AG08396 (cell line): ENCODE results near the gene IQGAP2.
"Not testable (repeated sequence)": the region's sequence is repeated elsewhere in the genome, so short reads cannot be mapped to it uniquely, and the experiment has no call there.

ENCODE experiments used
- DNase-seq: peaks from one replicate; pipeline ENCODE4 v3.0.0; 2012; ENCODE audit warnings: low spot score, mixed read lengths

Gene IQGAP2

GRCh38 chr5:76500633-76501393, 97.7 kb downstream of the IQGAP2 start:
- no peak for DNase-seq

DNA sequence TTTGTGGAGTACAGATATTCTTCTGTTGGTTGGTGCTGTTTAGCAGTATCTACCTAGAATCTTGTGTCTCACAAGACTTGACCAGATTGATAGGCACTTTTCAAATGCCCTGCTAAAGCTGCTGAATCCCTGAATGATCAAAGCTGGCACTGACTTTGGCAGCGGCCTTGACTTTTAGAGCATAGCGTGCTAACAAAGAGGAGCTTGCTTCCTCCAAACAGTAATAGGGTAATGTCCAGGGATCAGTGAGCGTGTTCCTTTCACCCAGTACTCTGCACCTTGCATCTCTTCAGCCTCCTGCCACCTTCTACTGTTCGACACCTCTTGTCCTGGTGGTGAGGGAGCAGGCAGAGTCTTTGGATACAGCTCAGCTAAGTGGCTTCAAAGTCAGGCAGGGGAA, 100.8 kb downstream of the IQGAP2 start:
- DNase-seq: no peak

- DNase-seq: no peak
These were observed 101.9 kb downstream of the IQGAP2 start for GRCh38 chr5:76504901-76505564.

- no peak for DNase-seq
These were observed 110.4 kb downstream of the IQGAP2 start for GRCh38 chr5:76513476-76513875.

GRCh38 chr5:76514292-76514691, 111.2 kb downstream of the IQGAP2 start:
- no peak for DNase-seq

DNA sequence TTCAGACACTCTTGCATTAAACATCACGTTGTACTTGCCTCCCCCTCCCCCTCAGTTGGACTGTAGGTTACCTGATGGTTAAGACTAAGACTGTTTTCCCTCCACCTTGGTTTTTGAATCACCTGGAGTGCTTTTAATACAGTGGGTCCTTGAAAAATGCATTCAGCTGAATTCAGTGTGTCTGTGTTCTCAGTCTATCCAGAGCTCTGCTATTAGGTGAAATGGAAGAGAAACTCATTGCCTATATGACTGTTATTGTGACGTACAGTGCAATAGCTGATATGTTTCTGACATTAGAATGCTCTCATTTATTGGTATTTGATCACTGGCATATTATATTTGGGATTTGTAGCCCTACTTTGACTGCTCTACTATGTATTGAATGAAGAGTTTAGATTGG, 111.6 kb downstream of the IQGAP2 start:
- DNase-seq: no peak

GRCh38 chr5:76517334-76517733, 114.2 kb downstream of the IQGAP2 start:
- DNase-seq: no peak

GRCh38 chr5:76518246-76518645, 115.2 kb downstream of the IQGAP2 start:
- DNase-seq: not testable (repeated sequence)

DNA sequence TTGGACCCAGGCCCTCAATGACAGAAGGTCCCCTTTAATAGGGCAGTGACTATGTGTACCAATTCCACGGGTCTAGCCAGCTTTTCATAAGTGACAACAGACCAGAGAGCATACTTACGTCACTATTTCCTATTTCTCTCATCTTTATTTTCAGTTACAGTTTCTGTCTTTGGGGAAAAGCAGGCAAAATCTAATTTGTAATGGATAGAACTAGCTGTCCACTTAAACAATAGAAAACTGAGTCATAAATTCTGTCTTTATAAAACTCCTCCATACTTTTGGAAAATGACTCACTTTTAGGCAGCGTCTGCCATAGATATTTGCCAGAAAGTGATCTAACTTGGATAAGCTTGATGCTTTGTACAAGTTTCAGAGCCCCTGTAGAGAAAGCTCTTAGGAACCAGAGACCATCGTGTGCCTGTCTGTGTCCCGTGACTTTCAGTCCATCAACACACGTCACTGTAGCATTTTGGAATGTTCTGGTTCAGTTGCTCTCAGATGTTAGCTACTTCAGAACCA, 118.2 kb downstream of the IQGAP2 start:
- DNase-seq: no peak

GRCh38 chr5:76522103-76522935, 119.2 kb downstream of the IQGAP2 start:
- DNase-seq: no peak

- no peak for DNase-seq
These were observed 121.2 kb downstream of the IQGAP2 start for GRCh38 chr5:76524101-76524835.

DNA sequence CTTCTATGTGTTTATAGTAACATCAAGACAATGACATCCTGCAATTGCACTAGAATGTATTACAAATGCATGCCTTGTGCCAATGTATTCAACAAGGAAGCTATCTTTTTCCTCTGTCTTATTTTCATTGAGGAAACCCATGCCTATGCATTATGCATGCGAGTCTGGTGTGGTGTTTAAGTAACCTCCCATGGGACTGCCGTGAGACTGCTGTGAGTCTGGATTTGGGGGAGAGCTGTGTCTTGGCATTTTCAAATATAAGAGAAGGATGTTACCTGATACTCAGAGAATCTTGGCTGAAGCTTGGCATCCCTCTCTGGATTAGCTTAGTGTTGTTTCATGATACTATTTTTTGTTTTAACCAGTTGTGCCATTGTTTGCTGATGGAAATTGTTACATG, 121.8 kb downstream of the IQGAP2 start:
- no peak for DNase-seq

- no peak for DNase-seq
These were observed 122.9 kb downstream of the IQGAP2 start for GRCh38 chr5:76525956-76526355.

- DNase-seq: no peak
These were observed 124.0 kb downstream of the IQGAP2 start for GRCh38 chr5:76526950-76527583.

GRCh38 chr5:76527685-76528161, 124.6 kb downstream of the IQGAP2 start:
- no peak for DNase-seq

- DNase-seq: no peak
These were observed 125.7 kb downstream of the IQGAP2 start for GRCh38 chr5:76528547-76529331.

GRCh38 chr5:76529464-76530344, 126.6 kb downstream of the IQGAP2 start:
- DNase-seq: no peak

DNA sequence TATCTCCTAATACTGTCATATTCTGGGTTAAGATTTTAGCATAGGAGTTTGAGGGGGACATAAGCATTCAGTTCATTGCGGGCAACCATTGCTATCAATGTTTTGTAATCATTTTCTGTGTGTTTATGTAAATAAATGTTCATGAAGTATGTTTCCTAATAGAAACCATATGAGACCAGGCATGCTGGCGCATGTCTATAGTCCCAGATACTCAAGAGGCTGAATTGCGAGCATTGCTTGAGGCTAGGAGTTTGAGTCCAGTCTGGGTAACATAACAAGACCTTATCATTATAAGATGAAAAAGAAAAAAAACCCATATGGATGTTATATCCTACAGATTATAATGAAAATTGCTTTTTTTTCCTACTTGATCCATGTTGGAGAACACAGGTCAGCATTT, 129.0 kb downstream of the IQGAP2 start:
- no peak for DNase-seq

- DNase-seq: no peak
These were observed 129.9 kb downstream of the IQGAP2 start for GRCh38 chr5:76532973-76533372.
